Measurements from ENCODE around the gene OTOR.

The OTOR gene

DNA sequence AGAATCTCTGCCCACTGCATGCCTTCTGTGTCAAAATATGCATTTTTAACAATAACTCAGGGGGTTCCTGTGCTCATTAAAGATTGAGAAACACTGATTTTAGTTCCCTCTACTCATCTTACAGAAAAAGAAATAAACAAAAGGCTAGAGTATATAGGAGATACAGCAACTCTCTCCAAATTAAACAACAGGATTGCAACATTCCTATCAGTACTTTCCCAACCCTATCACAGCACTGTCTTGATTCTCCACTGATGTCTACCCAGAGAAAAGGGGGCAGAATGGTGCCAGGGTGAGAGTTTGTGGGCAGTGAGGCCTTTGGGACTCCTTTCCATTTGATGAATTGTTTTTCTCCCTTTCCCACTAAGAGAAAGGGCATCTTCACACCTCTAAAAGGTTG lies 4.7 kb downstream of the OTOR start:
- ChIA-PET POLR2A (no interaction called here), CTCF (no interaction called here)
- TF ChIP-seq SP1 (IDR thresholded peaks at IDR 0.05) (no peak), TARDBP (IDR thresholded peaks at IDR 0.05) (no peak), ARNT (IDR thresholded peaks at IDR 0.05) (no peak), ELF4 (IDR thresholded peaks at IDR 0.05) (no peak), L3MBTL2 (conservative IDR thresholded peaks at IDR 0.05) (no peak), FOXK2 (IDR thresholded peaks at IDR 0.05) (no peak), PKNOX1 (IDR thresholded peaks at IDR 0.05) (no peak), NFRKB (IDR thresholded peaks at IDR 0.05) (no peak), FOXA1 (IDR thresholded peaks at IDR 0.05) (no peak), ZNF384 (IDR thresholded peaks at IDR 0.05) (no peak), SUZ12 (IDR thresholded peaks at IDR 0.05) (no peak), BHLHE40 (IDR thresholded peaks at IDR 0.05; ENCODE audit: borderline replicate concordance) (no peak), LEF1 (IDR thresholded peaks at IDR 0.05; ENCODE audit: borderline replicate concordance) (no peak), HDGF (IDR thresholded peaks at IDR 0.05; ENCODE audit: borderline replicate concordance) (no peak), CTBP1 (IDR thresholded peaks at IDR 0.05; ENCODE audit: borderline replicate concordance) (no peak), FOXM1 (IDR thresholded peaks at IDR 0.05; ENCODE audit: borderline replicate concordance) (no peak)
- no peak for DNase-seq (ENCODE audit: extremely low spot score)

DNA sequence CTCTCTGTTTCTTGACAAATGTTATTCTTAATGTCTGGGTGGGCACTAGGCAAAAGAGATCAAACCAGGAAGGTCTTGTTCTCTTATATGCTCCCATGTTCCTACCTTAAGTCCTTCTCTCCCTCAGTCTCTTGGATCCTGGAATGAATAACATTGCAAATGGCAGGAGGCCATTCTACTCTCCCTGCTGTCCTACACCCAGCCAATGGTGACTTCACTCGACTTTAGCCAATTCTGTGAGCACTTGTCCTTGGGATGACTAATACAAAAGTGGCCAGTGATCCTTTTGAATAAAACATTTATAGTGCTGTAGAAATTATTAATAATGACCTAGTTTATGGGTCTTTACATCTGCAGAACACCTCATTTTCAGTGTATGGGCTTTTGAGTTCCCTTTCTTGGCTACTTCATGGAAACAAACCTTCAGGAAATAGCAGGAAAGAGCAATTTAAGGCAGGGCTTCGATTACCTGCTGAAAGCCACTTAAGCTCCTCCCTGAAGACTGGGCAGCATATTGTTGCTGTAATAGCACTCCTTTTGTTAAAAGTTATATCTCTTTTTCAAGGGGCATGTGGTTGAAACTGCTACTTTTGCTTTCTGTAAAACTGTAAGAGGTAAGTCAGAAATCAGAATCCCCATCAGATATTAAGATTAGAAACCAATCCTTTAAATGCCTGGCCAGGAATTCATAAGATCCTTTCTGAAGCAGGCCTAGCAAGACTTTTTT lies 10.5 kb downstream of the OTOR start:
- POLR2A ChIA-PET, result no interaction called here

DNA sequence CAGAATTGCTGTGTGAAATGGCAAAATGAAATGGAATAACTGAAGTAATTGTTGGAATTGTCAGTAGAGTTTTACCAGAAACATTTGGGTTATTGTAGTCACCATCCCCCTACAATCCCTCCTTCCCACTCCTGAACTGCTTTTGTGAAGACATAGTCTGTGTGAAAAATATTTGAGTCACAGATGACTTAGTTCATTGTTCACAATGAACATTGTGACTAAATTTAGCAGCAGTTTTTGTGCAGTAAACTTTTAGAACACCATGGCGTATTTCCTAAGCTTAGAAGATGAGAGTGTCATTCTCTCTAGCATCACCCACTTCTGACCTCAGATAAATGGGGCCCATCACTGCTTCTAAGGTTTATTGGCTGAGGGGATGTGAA lies 11.0 kb downstream of the OTOR start:
- no peak for DNase-seq (ENCODE audit: extremely low spot score)
- ChIA-PET CTCF (no interaction called here), POLR2A (no interaction called here)
- TF ChIP-seq FOXM1 (IDR thresholded peaks at IDR 0.05; ENCODE audit: borderline replicate concordance), result no peak
- no peak for TF ChIP-seq TARDBP (IDR thresholded peaks at IDR 0.05)
- TF ChIP-seq LEF1 (IDR thresholded peaks at IDR 0.05; ENCODE audit: borderline replicate concordance), result no peak
- TF ChIP-seq SP1 (IDR thresholded peaks at IDR 0.05), result no peak
- TF ChIP-seq L3MBTL2 (conservative IDR thresholded peaks at IDR 0.05), result no peak
- TF ChIP-seq CTBP1 (IDR thresholded peaks at IDR 0.05; ENCODE audit: borderline replicate concordance), result no peak
- TF ChIP-seq FOXA1 (IDR thresholded peaks at IDR 0.05), result no peak
- no peak for TF ChIP-seq SUZ12 (IDR thresholded peaks at IDR 0.05)
- TF ChIP-seq ZNF384 (IDR thresholded peaks at IDR 0.05), result no peak
- TF ChIP-seq NFRKB (IDR thresholded peaks at IDR 0.05), result no peak
- TF ChIP-seq BHLHE40 (IDR thresholded peaks at IDR 0.05; ENCODE audit: borderline replicate concordance), result no peak
- TF ChIP-seq ARNT (IDR thresholded peaks at IDR 0.05), result no peak
- no peak for TF ChIP-seq HDGF (IDR thresholded peaks at IDR 0.05; ENCODE audit: borderline replicate concordance)
- no peak for TF ChIP-seq PKNOX1 (IDR thresholded peaks at IDR 0.05)
- TF ChIP-seq ELF4 (IDR thresholded peaks at IDR 0.05), result no peak
- TF ChIP-seq FOXK2 (IDR thresholded peaks at IDR 0.05), result no peak

More for the DNA sequence above, 10.5 kb downstream of the OTOR start:
- CTCF ChIA-PET, result no interaction called here
- no peak for DNase-seq (ENCODE audit: extremely low spot score)
- TF ChIP-seq SP1 (IDR thresholded peaks at IDR 0.05), result no peak
- TF ChIP-seq HDGF (IDR thresholded peaks at IDR 0.05; ENCODE audit: borderline replicate concordance), result no peak
- TF ChIP-seq FOXM1 (IDR thresholded peaks at IDR 0.05; ENCODE audit: borderline replicate concordance), result no peak
- TF ChIP-seq SUZ12 (IDR thresholded peaks at IDR 0.05), result no peak
- no peak for TF ChIP-seq L3MBTL2 (conservative IDR thresholded peaks at IDR 0.05)
- TF ChIP-seq LEF1 (IDR thresholded peaks at IDR 0.05; ENCODE audit: borderline replicate concordance), result no peak
- TF ChIP-seq TARDBP (IDR thresholded peaks at IDR 0.05), result no peak
- TF ChIP-seq FOXK2 (IDR thresholded peaks at IDR 0.05), result no peak
- TF ChIP-seq PKNOX1 (IDR thresholded peaks at IDR 0.05), result no peak
- TF ChIP-seq ARNT (IDR thresholded peaks at IDR 0.05), result no peak
- no peak for TF ChIP-seq ZNF384 (IDR thresholded peaks at IDR 0.05)
- no peak for TF ChIP-seq CTBP1 (IDR thresholded peaks at IDR 0.05; ENCODE audit: borderline replicate concordance)
- TF ChIP-seq ELF4 (IDR thresholded peaks at IDR 0.05), result no peak
- no peak for TF ChIP-seq NFRKB (IDR thresholded peaks at IDR 0.05)
- TF ChIP-seq FOXA1 (IDR thresholded peaks at IDR 0.05), result no peak
- TF ChIP-seq BHLHE40 (IDR thresholded peaks at IDR 0.05; ENCODE audit: borderline replicate concordance), result no peak

GRCh38 chr20:16760431-16761304 lies 12.5 kb downstream of the OTOR start:
- POLR2A ChIA-PET, result no interaction called here
- CTCF ChIA-PET, result interaction anchor here (0.7 to 1.2 kb wide), 5 partner anchors 9 to 242 kb away, joined by 3 to 6 read pairs (median 4); no protein-coding TSS in a partner anchor
- TF ChIP-seq SP1 (IDR thresholded peaks at IDR 0.05), result no peak
- TF ChIP-seq TARDBP (IDR thresholded peaks at IDR 0.05), result no peak
- no peak for TF ChIP-seq ARNT (IDR thresholded peaks at IDR 0.05)
- no peak for TF ChIP-seq BHLHE40 (IDR thresholded peaks at IDR 0.05; ENCODE audit: borderline replicate concordance)
- no peak for TF ChIP-seq HDGF (IDR thresholded peaks at IDR 0.05; ENCODE audit: borderline replicate concordance)
- TF ChIP-seq PKNOX1 (IDR thresholded peaks at IDR 0.05), result no peak
- DNase-seq (ENCODE audit: extremely low spot score), result no peak

Data from HEK293T (cell line).